ENCODE data around the gene SDK1. TPM values are rescaled to one million over a fixed set of nuclear protein-coding genes. Genes with fewer than 3 reads are reported as not detected.
A peak's percentile ranks its signal among the peaks of the same experiment; 100 is the strongest.

The SDK1 gene
- total and polyA plus RNA-seq, 4 donors: 10.4 to 11.6 (median 11.0) TPM

- DNase-seq (ENCODE audit: low read depth in 4 of 6, low spot score in 6 of 6): no peak
- H3K27ac ChIP-seq (ENCODE audit: low read depth, low read length): no peak overlapping the region
Measured at GRCh38 chr7:4010923-4011656, 710.0 kb downstream of the SDK1 start.

GRCh38 chr7:4013793-4014192, 712.7 kb downstream of the SDK1 start:
- no peak overlapping the region for H3K4me3 ChIP-seq (ENCODE audit: low read depth, low read length)
- H3K9me3 ChIP-seq (ENCODE audit: control insufficient read depth, insufficient read depth, low read length): peaks cover under 1% of the 10 kb centered on the region
- H3K36me3 ChIP-seq (ENCODE audit: control insufficient read depth, insufficient read depth, low read length): peaks cover 12% of the 10 kb centered on the region
- 64% methylated on average over 7 of the region's 10 CpGs for WGBS (ENCODE audit: insufficient coverage)
- H3K27me3 ChIP-seq (ENCODE audit: control insufficient read depth, insufficient read depth, low read length): no peaks in the 10 kb centered on the region
- no peak overlapping the region for H3K27ac ChIP-seq (ENCODE audit: low read depth, low read length)
- no peak for DNase-seq (ENCODE audit: low read depth in 4 of 6, low spot score in 6 of 6)
- H3K4me1 ChIP-seq (ENCODE audit: control insufficient read depth, insufficient read depth, low read length): peaks cover 29% of the 10 kb centered on the region

More at GRCh38 chr7:4010923-4011656, 710.0 kb downstream of the SDK1 start:
- Histone ChIP-seq H3K4me3 (ENCODE audit: low read depth, low read length) (no peak overlapping the region), H3K27me3 (ENCODE audit: control insufficient read depth, insufficient read depth, low read length) (no peaks in the 10 kb centered on the region), H3K36me3 (ENCODE audit: control insufficient read depth, insufficient read depth, low read length) (peaks cover 12% of the 10 kb centered on the region), H3K9me3 (ENCODE audit: control insufficient read depth, insufficient read depth, low read length) (no peaks in the 10 kb centered on the region), H3K4me1 (ENCODE audit: control insufficient read depth, insufficient read depth, low read length) (peaks cover 42% of the 10 kb centered on the region)
- 74% methylated on average over 26 of the region's 30 CpGs for WGBS (ENCODE audit: insufficient coverage)

GRCh38 chr7:4014346-4015050, 713.4 kb downstream of the SDK1 start:
- Histone ChIP-seq H3K4me3 (ENCODE audit: low read depth, low read length) (no peak overlapping the region), H3K27ac (ENCODE audit: low read depth, low read length) (no peak overlapping the region), H3K36me3 (ENCODE audit: control insufficient read depth, insufficient read depth, low read length) (peaks cover 12% of the 10 kb centered on the region), H3K27me3 (ENCODE audit: control insufficient read depth, insufficient read depth, low read length) (no peaks in the 10 kb centered on the region), H3K4me1 (ENCODE audit: control insufficient read depth, insufficient read depth, low read length) (peaks cover 26% of the 10 kb centered on the region), H3K9me3 (ENCODE audit: control insufficient read depth, insufficient read depth, low read length) (peaks cover 5% of the 10 kb centered on the region)
- WGBS (ENCODE audit: insufficient coverage): 68% methylated on average over 5 of the region's 13 CpGs
- peak in 1 of 6 donors; percentile 61 for DNase-seq (ENCODE audit: low read depth in 4 of 6, low spot score in 6 of 6)

GRCh38 chr7:4015371-4015770, 714.3 kb downstream of the SDK1 start:
- Histone ChIP-seq H3K4me3 (ENCODE audit: low read depth, low read length) (no peak overlapping the region), H3K9me3 (ENCODE audit: control insufficient read depth, insufficient read depth, low read length) (peaks cover 5% of the 10 kb centered on the region), H3K4me1 (ENCODE audit: control insufficient read depth, insufficient read depth, low read length) (peaks cover 17% of the 10 kb centered on the region), H3K27ac (ENCODE audit: low read depth, low read length) (no peak overlapping the region), H3K27me3 (ENCODE audit: control insufficient read depth, insufficient read depth, low read length) (no peaks in the 10 kb centered on the region), H3K36me3 (ENCODE audit: control insufficient read depth, insufficient read depth, low read length) (peaks cover 16% of the 10 kb centered on the region)
- 98% methylated on average over 7 of the region's 8 CpGs for WGBS (ENCODE audit: insufficient coverage)
- DNase-seq (ENCODE audit: low read depth in 4 of 6, low spot score in 6 of 6): no peak

- 94% methylated on average over 10 of the region's 10 CpGs for WGBS (ENCODE audit: insufficient coverage)
- Histone ChIP-seq H3K4me1 (ENCODE audit: control insufficient read depth, insufficient read depth, low read length) (peaks cover 13% of the 10 kb centered on the region), H3K9me3 (ENCODE audit: control insufficient read depth, insufficient read depth, low read length) (peaks cover 5% of the 10 kb centered on the region), H3K27me3 (ENCODE audit: control insufficient read depth, insufficient read depth, low read length) (no peaks in the 10 kb centered on the region), H3K36me3 (ENCODE audit: control insufficient read depth, insufficient read depth, low read length) (peaks cover 14% of the 10 kb centered on the region), H3K4me3 (ENCODE audit: low read depth, low read length) (no peak overlapping the region), H3K27ac (ENCODE audit: low read depth, low read length) (no peak overlapping the region)
- no peak for DNase-seq (ENCODE audit: low read depth in 4 of 6, low spot score in 6 of 6)
Measured at GRCh38 chr7:4015996-4016395, 714.9 kb downstream of the SDK1 start.

GRCh38 chr7:4017081-4017480, 716.0 kb downstream of the SDK1 start:
- 96% methylated on average over 19 of the region's 21 CpGs for WGBS (ENCODE audit: insufficient coverage)
- no peak for DNase-seq (ENCODE audit: low read depth in 4 of 6, low spot score in 6 of 6)
- H3K4me1 ChIP-seq (ENCODE audit: control insufficient read depth, insufficient read depth, low read length): peaks cover 10% of the 10 kb centered on the region
- H3K27ac ChIP-seq (ENCODE audit: low read depth, low read length): no peak overlapping the region
- no peaks in the 10 kb centered on the region for H3K27me3 ChIP-seq (ENCODE audit: control insufficient read depth, insufficient read depth, low read length)
- peaks cover 13% of the 10 kb centered on the region for H3K36me3 ChIP-seq (ENCODE audit: control insufficient read depth, insufficient read depth, low read length)
- H3K4me3 ChIP-seq (ENCODE audit: low read depth, low read length): no peak overlapping the region
- H3K9me3 ChIP-seq (ENCODE audit: control insufficient read depth, insufficient read depth, low read length): peaks cover 7% of the 10 kb centered on the region

- no peaks in the 10 kb centered on the region for H3K27me3 ChIP-seq (ENCODE audit: control insufficient read depth, insufficient read depth, low read length)
- 92% methylated on average over 7 of the region's 9 CpGs for WGBS (ENCODE audit: insufficient coverage)
- DNase-seq (ENCODE audit: low read depth in 4 of 6, low spot score in 6 of 6): no peak
- peaks cover 7% of the 10 kb centered on the region for H3K9me3 ChIP-seq (ENCODE audit: control insufficient read depth, insufficient read depth, low read length)
- peaks cover 10% of the 10 kb centered on the region for H3K36me3 ChIP-seq (ENCODE audit: control insufficient read depth, insufficient read depth, low read length)
- H3K4me3 ChIP-seq (ENCODE audit: low read depth, low read length): no peak overlapping the region
- peaks cover 15% of the 10 kb centered on the region for H3K4me1 ChIP-seq (ENCODE audit: control insufficient read depth, insufficient read depth, low read length)
- no peak overlapping the region for H3K27ac ChIP-seq (ENCODE audit: low read depth, low read length)
Measured at GRCh38 chr7:4017785-4018184, 716.7 kb downstream of the SDK1 start.

GRCh38 chr7:4018601-4019316, 717.7 kb downstream of the SDK1 start:
- DNase-seq (ENCODE audit: low read depth in 4 of 6, low spot score in 6 of 6): no peak
- 95% methylated on average over 7 of the region's 7 CpGs for WGBS (ENCODE audit: insufficient coverage)

GRCh38 chr7:4020086-4020485, 719.0 kb downstream of the SDK1 start:
- H3K27me3 ChIP-seq (ENCODE audit: control insufficient read depth, insufficient read depth, low read length): no peaks in the 10 kb centered on the region
- peaks cover 7% of the 10 kb centered on the region for H3K36me3 ChIP-seq (ENCODE audit: control insufficient read depth, insufficient read depth, low read length)
- H3K4me3 ChIP-seq (ENCODE audit: low read depth, low read length): no peak overlapping the region
- H3K4me1 ChIP-seq (ENCODE audit: control insufficient read depth, insufficient read depth, low read length): peaks cover 15% of the 10 kb centered on the region
- over 99% methylated on average over 11 of the region's 11 CpGs for WGBS (ENCODE audit: insufficient coverage)
- H3K27ac ChIP-seq (ENCODE audit: low read depth, low read length): no peak overlapping the region
- peaks cover 7% of the 10 kb centered on the region for H3K9me3 ChIP-seq (ENCODE audit: control insufficient read depth, insufficient read depth, low read length)
- no peak for DNase-seq (ENCODE audit: low read depth in 4 of 6, low spot score in 6 of 6)

More at GRCh38 chr7:4018601-4019316, 717.7 kb downstream of the SDK1 start:
- Histone ChIP-seq H3K4me1 (ENCODE audit: control insufficient read depth, insufficient read depth, low read length) (peaks cover 14% of the 10 kb centered on the region), H3K9me3 (ENCODE audit: control insufficient read depth, insufficient read depth, low read length) (peaks cover 7% of the 10 kb centered on the region), H3K27ac (ENCODE audit: low read depth, low read length) (no peak overlapping the region), H3K4me3 (ENCODE audit: low read depth, low read length) (no peak overlapping the region), H3K27me3 (ENCODE audit: control insufficient read depth, insufficient read depth, low read length) (no peaks in the 10 kb centered on the region), H3K36me3 (ENCODE audit: control insufficient read depth, insufficient read depth, low read length) (peaks cover 10% of the 10 kb centered on the region)

All from spinal cord (tissue), 10 donors.